Epithelial cell of proximal tubule (primary cell): Measurements from ENCODE around the gene SLC20A1. TPM values are rescaled to one million over a fixed set of nuclear protein-coding genes. Genes with fewer than 3 reads are reported as not detected.
"Not testable (repeated sequence)": the region's sequence is repeated elsewhere in the genome, so short reads cannot be mapped to it uniquely, and the experiment has no call there.

Source experiments
- DNase-seq: peaks from one replicate; pipeline ENCODE4 v3.0.0-alpha.2; 2011; ENCODE audit warnings: low read depth
- H3K4me3 ChIP-seq: 2 replicates; pipeline ENCODE4 v1.5.1; 2011; ENCODE audit warnings: low read depth, mild to moderate bottlenecking, low read length
- total RNA-seq: library from RNA; depleted of rRNA; stranded (reverse); fragments of >200 nt; gene quantifications from 2 replicates; pipeline ENCODE4 v1.2.3, GENCODE V29; 2015
- TF ChIP-seq, protein P1 (sequence below): conservative IDR thresholded peaks from 2 replicates; pipeline ENCODE4 v1.5.1; 2012; ENCODE audit warnings: low read depth, mild to moderate bottlenecking, low read length

Gene SLC20A1
- total RNA-seq, 1 donor from 2014 or later, result 60.1 TPM

DNA sequence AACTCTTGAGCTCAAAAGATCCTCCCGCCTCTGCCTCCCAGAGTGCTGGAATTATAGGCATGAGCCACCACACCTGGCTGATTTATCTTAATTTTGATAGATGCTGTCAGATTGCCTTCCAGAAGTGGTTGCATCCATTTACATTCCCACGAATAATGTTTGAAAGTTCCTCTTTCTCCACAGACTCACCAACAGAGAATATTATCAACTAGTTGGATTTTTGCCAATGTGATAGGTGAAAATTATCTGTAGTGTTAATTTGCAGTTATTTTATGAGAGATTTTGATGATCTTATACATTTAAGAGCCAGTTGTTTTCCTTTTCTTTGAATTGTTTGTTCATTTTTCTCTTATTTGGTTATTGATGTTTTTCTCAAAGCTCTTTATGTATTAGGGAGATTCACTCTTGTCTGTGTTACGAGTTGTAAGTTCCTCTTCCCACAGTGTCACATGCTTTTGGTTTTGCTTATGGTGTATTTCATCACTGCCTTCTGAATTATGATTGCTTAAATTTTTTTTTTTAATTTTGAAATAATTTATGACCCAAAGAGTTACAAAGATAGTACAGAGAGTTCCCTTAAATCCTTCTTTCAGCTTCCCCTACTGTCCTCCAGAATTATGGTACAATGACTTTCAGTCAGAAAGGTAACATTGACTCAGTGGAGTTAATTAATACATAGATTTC is 54.4 kb downstream of the SLC20A1 start:
- H3K4me3 ChIP-seq, result no peak overlapping the region
- TF ChIP-seq, protein P1, sequence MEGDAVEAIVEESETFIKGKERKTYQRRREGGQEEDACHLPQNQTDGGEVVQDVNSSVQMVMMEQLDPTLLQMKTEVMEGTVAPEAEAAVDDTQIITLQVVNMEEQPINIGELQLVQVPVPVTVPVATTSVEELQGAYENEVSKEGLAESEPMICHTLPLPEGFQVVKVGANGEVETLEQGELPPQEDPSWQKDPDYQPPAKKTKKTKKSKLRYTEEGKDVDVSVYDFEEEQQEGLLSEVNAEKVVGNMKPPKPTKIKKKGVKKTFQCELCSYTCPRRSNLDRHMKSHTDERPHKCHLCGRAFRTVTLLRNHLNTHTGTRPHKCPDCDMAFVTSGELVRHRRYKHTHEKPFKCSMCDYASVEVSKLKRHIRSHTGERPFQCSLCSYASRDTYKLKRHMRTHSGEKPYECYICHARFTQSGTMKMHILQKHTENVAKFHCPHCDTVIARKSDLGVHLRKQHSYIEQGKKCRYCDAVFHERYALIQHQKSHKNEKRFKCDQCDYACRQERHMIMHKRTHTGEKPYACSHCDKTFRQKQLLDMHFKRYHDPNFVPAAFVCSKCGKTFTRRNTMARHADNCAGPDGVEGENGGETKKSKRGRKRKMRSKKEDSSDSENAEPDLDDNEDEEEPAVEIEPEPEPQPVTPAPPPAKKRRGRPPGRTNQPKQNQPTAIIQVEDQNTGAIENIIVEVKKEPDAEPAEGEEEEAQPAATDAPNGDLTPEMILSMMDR, result no peak
- DNase-seq, result no peak

DNA sequence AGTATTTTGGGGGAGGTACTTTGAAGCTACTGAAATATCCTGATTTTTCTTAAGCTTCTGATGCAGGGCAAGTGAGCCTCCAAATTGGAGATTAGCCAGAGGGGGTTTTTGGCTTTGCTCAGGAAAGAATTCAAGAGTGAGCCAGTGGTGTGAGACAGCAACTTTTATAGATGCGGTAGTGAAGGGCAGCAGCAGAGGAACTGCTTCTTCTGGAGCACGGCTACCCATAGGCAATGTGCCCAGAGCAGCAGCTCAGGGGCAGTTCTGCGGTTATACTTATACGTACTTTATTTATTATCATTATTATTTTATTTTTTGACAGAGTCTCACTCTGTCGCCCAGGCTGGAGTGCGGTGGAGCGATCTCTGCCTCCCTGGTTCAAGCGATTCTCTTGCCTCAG is 55.3 kb downstream of the SLC20A1 start:
- TF ChIP-seq, protein P1, result no peak
- no peak for DNase-seq
- H3K4me3 ChIP-seq, result no peak overlapping the region

DNA sequence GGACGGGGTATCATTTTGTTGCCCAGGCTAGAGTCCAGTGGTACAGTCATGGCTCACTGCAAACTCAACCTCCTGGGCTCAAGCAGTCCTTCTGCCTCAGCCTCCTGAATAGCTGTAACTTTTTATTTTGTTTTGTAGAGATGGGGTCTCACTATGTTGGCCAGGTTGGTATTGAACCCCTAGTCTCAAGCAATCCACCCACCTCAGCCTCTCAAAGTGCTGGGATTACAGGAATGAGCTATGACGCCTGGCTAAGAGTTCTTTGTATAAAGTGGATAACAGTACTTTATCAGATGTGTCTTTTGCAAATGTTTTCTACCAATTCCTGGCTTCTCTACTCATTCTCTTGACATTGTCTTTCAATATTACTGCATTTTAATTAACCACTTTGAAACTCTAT is 57.9 kb downstream of the SLC20A1 start:
- DNase-seq, result no peak
- TF ChIP-seq, protein P1, result no peak
- no peak overlapping the region for H3K4me3 ChIP-seq

DNA sequence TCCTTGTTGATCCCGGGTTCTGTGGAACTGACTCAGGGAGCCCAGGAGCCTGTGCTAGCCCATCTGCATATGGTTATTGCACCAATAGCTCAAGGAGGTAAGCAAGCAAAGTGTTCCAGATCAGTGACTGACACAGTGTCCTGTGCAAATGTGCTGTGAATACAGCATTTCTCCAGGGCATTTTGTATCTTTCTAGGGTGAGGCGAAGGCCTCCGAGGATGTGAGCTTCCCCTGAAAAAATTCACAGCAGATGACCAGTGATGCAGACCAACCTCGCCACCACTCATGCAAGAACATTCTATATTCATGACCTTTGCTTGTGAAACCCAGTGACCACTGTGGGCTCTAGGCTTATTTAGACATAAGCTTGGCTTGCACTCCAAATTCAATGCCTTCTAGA is 59.8 kb downstream of the SLC20A1 start:
- no peak for DNase-seq
- TF ChIP-seq, protein P1, result no peak
- H3K4me3 ChIP-seq, result no peak overlapping the region

DNA sequence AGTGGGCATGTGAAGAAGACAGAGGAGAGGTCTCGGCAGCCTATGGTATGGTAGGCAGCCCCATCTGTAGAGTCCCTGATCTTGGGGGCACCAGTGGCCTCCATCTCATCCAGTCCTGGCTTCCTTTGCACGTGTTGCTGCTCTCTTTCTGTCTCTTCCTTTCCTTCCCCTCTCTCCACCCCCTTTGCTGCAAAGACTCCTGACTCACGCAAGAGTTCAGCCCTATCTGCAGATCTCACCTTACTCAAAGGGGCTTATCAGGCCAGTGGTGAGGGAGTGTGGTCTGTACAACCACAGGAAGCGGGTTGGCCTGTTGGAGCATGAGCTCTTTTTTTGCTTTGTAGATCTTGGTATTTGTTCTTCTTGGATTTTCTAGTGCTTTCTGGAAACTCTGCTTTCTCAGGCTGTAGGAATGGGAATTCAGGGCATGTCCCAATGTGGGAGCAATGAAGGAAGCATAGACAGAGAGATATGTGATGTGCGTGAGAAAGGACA is 60.5 kb downstream of the SLC20A1 start:
- H3K4me3 ChIP-seq, result no peak overlapping the region
- TF ChIP-seq, protein P1, result no peak
- DNase-seq, result no peak

DNA sequence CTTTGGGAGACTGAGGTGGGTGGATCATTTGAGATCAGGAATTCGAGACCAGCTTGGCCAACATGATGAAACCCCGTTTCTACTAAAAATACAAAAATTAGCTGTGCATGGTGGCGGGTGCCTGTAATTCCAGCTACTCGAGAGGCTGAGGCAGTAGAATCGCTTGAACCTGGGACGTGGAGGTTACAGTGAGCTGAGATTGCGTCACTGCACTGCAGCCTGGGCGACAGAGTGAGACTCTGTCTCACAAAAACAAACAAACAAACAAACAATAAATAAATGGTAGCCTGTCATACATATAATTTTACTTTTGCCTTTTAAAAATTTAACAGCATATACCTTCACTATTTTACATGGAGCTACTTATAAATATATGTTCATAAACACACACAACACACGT is 61.2 kb downstream of the SLC20A1 start:
- DNase-seq, H3K4me3 ChIP-seq: not testable (repeated sequence)

DNA sequence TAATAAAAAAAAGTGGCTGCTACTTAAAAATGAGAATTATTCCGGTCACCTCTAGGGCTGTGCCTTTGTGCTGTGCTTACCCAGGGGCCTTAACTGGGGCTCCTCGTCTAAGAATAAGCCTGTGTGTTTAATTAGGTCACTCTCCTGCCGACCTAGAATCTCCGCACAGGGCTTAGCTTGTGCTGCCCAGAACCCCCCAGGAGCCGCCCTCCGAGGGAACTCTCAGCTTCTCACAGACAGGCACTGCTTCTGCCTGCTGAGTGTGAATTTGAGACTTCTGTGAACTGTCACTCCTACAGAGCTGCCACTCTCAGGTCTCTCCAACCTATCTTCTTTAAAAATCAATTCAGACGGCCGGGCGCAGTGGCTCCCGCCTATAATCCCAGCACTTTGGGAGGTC is 63.2 kb downstream of the SLC20A1 start:
- TF ChIP-seq, protein P1, result no peak
- no peak for DNase-seq

More for the DNA sequence above, 63.2 kb downstream of the SLC20A1 start:
- no peak overlapping the region for H3K4me3 ChIP-seq
